ENCODE data around the gene PROKR2.

The PROKR2 gene

DNA sequence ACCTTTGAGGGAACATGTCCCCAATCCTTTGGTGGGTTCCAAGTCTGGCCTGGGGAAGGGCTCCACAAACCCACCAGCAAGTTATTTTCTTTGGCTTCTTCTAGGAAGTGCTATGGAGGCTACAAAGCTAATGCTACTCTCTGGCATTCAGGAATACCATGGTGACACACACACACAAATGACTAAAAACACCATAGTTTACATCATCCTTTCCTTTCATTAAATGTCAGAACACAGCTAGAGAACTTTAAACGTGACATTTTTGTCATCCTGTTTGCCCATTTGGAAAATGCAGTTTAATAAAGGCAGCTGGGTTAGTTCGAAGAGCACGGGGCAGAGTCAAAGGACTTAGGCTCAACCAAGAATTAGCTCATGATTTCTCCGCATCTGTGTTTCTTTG lies 40.2 kb upstream of the PROKR2 start:
- no peak for TF ChIP-seq CTCF (IDR thresholded peaks at IDR 0.05; ENCODE audit: low read depth, low read length)
- no peak for DNase-seq (ENCODE audit: extremely low read depth, low read depth)

GRCh38 chr20:5354901-5355300 lies 38.1 kb upstream of the PROKR2 start:
- TF ChIP-seq CTCF (IDR thresholded peaks at IDR 0.05; ENCODE audit: low read depth, low read length), result no peak
- no peak for DNase-seq (ENCODE audit: extremely low read depth, low read depth)

- no peak for DNase-seq (ENCODE audit: extremely low read depth, low read depth)
- no peak for TF ChIP-seq CTCF (IDR thresholded peaks at IDR 0.05; ENCODE audit: low read depth, low read length)
Observed at GRCh38 chr20:5353624-5354496, 37.1 kb upstream of the PROKR2 start.

GRCh38 chr20:5349448-5349847 lies 32.7 kb upstream of the PROKR2 start:
- TF ChIP-seq CTCF (IDR thresholded peaks at IDR 0.05; ENCODE audit: low read depth, low read length), result no peak
- no peak for DNase-seq (ENCODE audit: extremely low read depth, low read depth)

DNA sequence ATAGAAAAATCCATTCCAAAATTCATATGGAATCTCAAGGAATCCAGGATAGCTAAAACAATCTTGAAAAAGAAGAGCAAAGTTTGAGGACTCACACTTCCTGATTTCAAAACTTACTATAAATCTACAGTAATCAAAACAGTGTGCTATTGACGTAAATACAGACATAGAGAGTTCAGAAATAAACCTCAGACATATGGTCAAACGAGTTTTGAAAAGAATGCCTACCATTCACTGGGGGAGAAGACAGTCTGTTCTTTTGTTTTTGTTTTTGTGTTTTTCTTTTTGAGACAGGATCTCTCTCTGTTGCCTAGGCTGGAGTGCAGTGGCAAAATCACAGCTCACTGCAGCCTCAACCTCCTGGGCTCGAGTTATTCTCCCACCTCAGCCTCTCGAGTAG lies 25.3 kb upstream of the PROKR2 start:
- no peak for TF ChIP-seq CTCF (IDR thresholded peaks at IDR 0.05; ENCODE audit: low read depth, low read length)
- no peak for DNase-seq (ENCODE audit: extremely low read depth, low read depth)

GRCh38 chr20:5331340-5331739 lies 14.6 kb upstream of the PROKR2 start:
- TF ChIP-seq CTCF (IDR thresholded peaks at IDR 0.05; ENCODE audit: low read depth, low read length), result no peak
- DNase-seq (ENCODE audit: extremely low read depth, low read depth), result no peak

DNA sequence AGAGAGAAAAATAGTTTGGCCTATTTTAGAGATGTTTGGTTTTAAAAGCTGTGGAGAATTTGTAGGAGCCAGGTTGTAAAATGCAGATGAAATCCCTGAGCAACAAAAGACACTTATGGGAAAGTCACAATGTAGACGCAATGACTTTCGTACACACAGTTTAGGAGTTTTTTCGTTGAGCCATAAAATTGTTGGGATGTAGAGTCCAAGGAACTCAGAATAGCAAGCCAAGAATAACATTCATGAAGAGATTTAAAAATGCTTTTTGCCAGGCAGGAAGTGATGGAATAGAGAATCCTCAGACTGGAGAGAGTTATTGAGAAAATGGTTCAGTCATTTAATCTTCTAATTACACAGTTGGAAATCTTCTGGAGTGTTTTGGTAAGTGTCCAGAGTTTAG lies 11.5 kb upstream of the PROKR2 start:
- no peak for DNase-seq (ENCODE audit: extremely low read depth, low read depth)
- TF ChIP-seq CTCF (IDR thresholded peaks at IDR 0.05; ENCODE audit: low read depth, low read length), result no peak
